Measurements from ENCODE around the gene RTBDN. TPM values are rescaled to one million over a fixed set of nuclear protein-coding genes. Genes with fewer than 3 reads are reported as not detected.
"Not testable (repeated sequence)": the region's sequence is repeated elsewhere in the genome, so short reads cannot be mapped to it uniquely, and the experiment has no call there.

Gene RTBDN
- total and polyA plus RNA-seq, 3 experiments from 2014 or later = not detected

DNA sequence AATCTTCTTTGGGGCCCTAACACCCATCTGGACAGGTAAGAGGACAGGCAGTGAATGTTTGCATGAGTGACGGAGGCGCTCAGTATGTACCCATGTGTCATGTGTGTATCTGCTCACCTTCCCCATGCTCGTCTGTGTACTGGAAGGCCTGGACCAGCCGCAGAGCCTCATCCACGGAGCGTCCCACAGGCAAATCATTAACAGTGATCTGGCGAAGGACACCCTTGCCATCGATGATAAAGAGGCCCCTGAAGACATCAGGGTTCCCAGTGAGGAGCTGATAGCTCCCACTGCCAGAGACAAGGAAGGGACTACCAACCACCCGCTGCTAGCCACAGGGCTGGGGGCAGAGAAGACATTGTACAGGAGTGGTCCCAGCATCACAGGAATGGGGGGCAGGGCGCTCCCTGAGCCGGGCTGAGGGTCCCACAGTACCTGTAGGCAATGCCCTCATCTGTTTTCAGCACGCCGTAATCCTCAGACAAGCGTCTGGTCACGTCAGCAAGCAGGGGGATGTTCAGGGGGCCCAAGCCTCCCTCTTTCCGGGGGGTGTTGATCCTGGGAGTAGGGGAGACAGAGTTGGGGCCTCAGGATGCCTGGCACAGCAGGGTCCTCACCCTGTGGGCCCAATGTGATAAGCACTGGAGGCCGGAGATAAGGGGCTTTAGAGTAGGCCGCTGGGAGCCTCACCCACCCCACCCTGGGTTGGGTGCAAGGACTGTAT lies 34.5 kb downstream of the RTBDN start:
- Histone ChIP-seq H3K4me3 (ENCODE audit: low read length) (no peak overlapping the region), H3K27ac (ENCODE audit: low read depth, low read length) (peak overlapping the region; percentile 6), H3K4me1 (ENCODE audit: insufficient read depth, low read length) (peaks cover 35% of the 10 kb centered on the region), H3K27me3 (ENCODE audit: insufficient read depth, low read length, poor library complexity, severe bottlenecking) (no peaks in the 10 kb centered on the region), H3K36me3 (ENCODE audit: insufficient read depth, low read length) (peaks cover 8% of the 10 kb centered on the region), H3K9me3 (ENCODE audit: low read length) (no peaks in the 10 kb centered on the region)
- H3K27ac Mint-ChIP-seq = peak overlapping the region in 3 of 8 donors; percentile 22 to 70 (median 38)
- H3K36me3 Mint-ChIP-seq = peaks cover 0 to 17% (median 4%) of the 10 kb centered on the region in 3 donors
- no peak for DNase-seq
- peaks cover 0 to 4% of the 10 kb centered on the region in 2 donors for H3K27me3 Mint-ChIP-seq
- peak overlapping the region; percentile 8 to 93 (median 86) for H3K4me3 Mint-ChIP-seq
- H3K9me3 Mint-ChIP-seq = no peaks in the 10 kb centered on the region
- ChIA-PET POLR2A (interaction anchor here (0.6 to 1.2 kb wide), 3 partner anchors 7 to 241 kb away, joined by 3 to 5 read pairs (median 4); no protein-coding TSS in a partner anchor), CTCF (interaction anchor here (0.8 to 13.7 kb wide), 5 partner anchors 23 to 124 kb away, joined by 3 to 483 read pairs (median 18); partner anchors contain the start of gene HOOK2)
- H3K4me1 Mint-ChIP-seq = peaks cover 25 to 41% (median 33%) of the 10 kb centered on the region in 3 donors

GRCh38 chr19:12797607-12798006 lies 36.8 kb downstream of the RTBDN start:
- not testable (repeated sequence) for H3K36me3 ChIP-seq (ENCODE audit: insufficient read depth, low read length); H3K27ac ChIP-seq (ENCODE audit: low read depth, low read length); H3K27me3 ChIP-seq (ENCODE audit: insufficient read depth, low read length, poor library complexity, severe bottlenecking); H3K4me3 ChIP-seq (ENCODE audit: low read length); DNase-seq; H3K9me3 ChIP-seq (ENCODE audit: low read length); H3K9me3 Mint-ChIP-seq
- Mint-ChIP-seq H3K36me3 (peaks cover 0 to 24% (median 6%) of the 10 kb centered on the region in 3 donors), H3K27ac (peak overlapping the region in 2 of 8 donors; percentile 21 to 27), H3K27me3 (peaks cover 0 to 19% of the 10 kb centered on the region in 2 donors), H3K4me3 (peak overlapping the region in 2 of 7 donors; percentile 30 to 77), H3K4me1 (peaks cover 33 to 50% (median 44%) of the 10 kb centered on the region in 3 donors)
- CTCF ChIA-PET = interaction anchor here (0.6 to 13.7 kb wide), 4 partner anchors 21 to 55 kb away, joined by 4 to 483 read pairs (median 174); partner anchors contain the start of gene HOOK2
- H3K4me1 ChIP-seq (ENCODE audit: insufficient read depth, low read length) = peaks cover 45% of the 10 kb centered on the region
- POLR2A ChIA-PET = interaction anchor here (7.5 kb wide), 1 partner anchor 20 kb away, joined by 167 read pairs; no protein-coding TSS in a partner anchor

DNA sequence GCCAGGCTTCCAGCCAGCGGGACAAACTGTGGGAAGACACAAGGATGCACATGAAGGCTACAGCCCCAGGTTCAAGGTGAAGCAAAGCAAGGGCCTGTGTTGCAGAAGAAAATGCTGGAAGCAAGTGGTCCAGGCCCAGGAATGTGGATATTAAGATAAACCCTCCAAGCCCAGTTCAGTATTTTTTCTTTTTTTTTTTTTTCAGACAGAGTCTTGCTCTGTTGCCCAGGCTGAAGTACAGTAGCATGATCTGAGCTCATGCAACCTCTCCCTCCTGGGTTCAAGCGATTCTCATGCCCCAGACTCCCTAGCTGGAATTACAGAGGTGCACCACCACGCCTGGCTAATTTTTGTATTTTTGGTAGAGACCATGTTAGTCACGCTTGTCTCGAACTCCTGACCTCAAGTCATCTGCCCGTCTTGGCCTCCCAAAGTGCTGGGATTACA lies 37.2 kb downstream of the RTBDN start:
- H3K36me3 Mint-ChIP-seq = peaks cover 0 to 26% (median 6%) of the 10 kb centered on the region in 3 donors
- CTCF ChIA-PET = interaction anchor here (0.6 to 13.7 kb wide), 6 partner anchors 10 to 83 kb away, joined by 3 to 483 read pairs (median 16); partner anchors contain the start of gene HOOK2
- peaks cover 29 to 46% (median 39%) of the 10 kb centered on the region in 3 donors for H3K4me1 Mint-ChIP-seq
- peaks cover 0 to 21% of the 10 kb centered on the region in 2 donors for H3K27me3 Mint-ChIP-seq
- Histone ChIP-seq H3K4me1 (ENCODE audit: insufficient read depth, low read length) (peaks cover 42% of the 10 kb centered on the region), H3K36me3 (ENCODE audit: insufficient read depth, low read length) (peaks cover 11% of the 10 kb centered on the region), H3K27ac (ENCODE audit: low read depth, low read length) (peak overlapping the region; percentile 13), H3K4me3 (ENCODE audit: low read length) (no peak overlapping the region), H3K9me3 (ENCODE audit: low read length) (no peaks in the 10 kb centered on the region), H3K27me3 (ENCODE audit: insufficient read depth, low read length, poor library complexity, severe bottlenecking) (no peaks in the 10 kb centered on the region)
- peaks cover 0 to 4% (median 2%) of the 10 kb centered on the region in 5 donors for H3K9me3 Mint-ChIP-seq
- POLR2A ChIA-PET = interaction anchor here (7.5 kb wide), 1 partner anchor 20 kb away, joined by 167 read pairs; no protein-coding TSS in a partner anchor
- DNase-seq = no peak
- H3K4me3 Mint-ChIP-seq = no peak overlapping the region
- H3K27ac Mint-ChIP-seq = peak overlapping the region in 3 of 8 donors; percentile 46 to 92 (median 70)

DNA sequence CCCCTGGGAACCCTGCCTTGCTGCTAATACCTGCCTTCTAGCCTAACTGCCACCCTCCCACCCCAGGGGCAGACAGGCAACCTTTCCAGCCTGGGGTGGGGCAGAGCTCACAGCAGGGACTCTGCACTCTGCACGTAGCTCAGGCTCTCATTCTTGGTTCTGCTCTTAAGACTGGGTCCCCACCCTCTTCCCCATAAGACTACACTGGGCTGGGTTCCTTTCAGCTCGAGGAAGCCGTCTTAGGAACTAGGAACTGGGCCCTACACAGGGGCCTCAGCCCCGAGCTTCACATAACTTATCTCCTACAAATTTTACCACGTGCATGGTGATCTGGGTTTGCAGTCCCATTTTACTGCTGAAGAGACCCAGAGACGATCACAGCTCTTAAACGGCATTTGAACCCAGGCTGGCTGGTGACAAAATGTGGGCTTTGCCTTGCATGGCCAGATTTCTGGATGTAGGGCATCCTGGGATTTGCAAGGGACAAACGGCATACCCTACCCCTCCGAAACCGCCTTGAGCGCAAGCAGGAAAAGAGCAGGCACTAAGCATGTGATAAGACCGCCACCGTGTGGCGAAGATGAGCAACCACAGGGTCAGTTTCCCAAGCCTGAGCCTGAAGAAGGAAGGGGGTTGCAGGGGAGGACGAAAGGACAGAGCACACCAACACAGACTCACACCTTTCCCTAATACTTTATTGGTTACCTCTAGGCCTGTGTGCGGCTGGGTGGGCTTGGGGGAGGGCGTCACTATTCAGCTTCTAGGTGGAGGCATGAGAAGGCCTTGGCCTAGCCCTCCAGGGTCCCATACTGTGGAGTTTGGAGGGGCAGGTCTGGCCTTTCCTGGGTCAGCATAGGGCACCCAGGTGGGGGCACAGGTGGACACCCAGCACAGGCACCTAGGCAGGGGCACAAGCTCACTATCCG lies 38.0 kb downstream of the RTBDN start:
- Mint-ChIP-seq H3K27ac (peak overlapping the region; percentile 82 to 96 (median 93)), H3K4me3 (peak overlapping the region; percentile 77 to 85 (median 83)), H3K36me3 (peaks cover 0 to 29% (median 6%) of the 10 kb centered on the region in 3 donors), H3K9me3 (peaks cover 0 to 4% (median 2%) of the 10 kb centered on the region in 5 donors), H3K4me1 (peaks cover 28 to 42% (median 38%) of the 10 kb centered on the region in 3 donors), H3K27me3 (peaks cover 0 to 25% of the 10 kb centered on the region in 2 donors)
- H3K36me3 ChIP-seq (ENCODE audit: insufficient read depth, low read length) = peaks cover 11% of the 10 kb centered on the region
- ChIA-PET CTCF (interaction anchor here (0.6 to 13.7 kb wide), 18 partner anchors 9 to 128 kb away, joined by 3 to 483 read pairs (median 4); partner anchors contain the start of genes GCDH, GET3, HOOK2 and RNASEH2A), POLR2A (interaction anchor here (0.8 to 7.5 kb wide), 6 partner anchors 10 to 36 kb away, joined by 3 to 167 read pairs (median 6); partner anchors contain the start of gene RNASEH2A)
- peaks cover 39% of the 10 kb centered on the region for H3K4me1 ChIP-seq (ENCODE audit: insufficient read depth, low read length)
- H3K9me3 ChIP-seq (ENCODE audit: low read length) = no peaks in the 10 kb centered on the region
- no peaks in the 10 kb centered on the region for H3K27me3 ChIP-seq (ENCODE audit: insufficient read depth, low read length, poor library complexity, severe bottlenecking)
- peak; percentile 57 to 82 (median 74) for DNase-seq
- peak overlapping the region; percentile 39 for H3K27ac ChIP-seq (ENCODE audit: low read depth, low read length)
- peak overlapping the region; percentile 56 for H3K4me3 ChIP-seq (ENCODE audit: low read length)

DNA sequence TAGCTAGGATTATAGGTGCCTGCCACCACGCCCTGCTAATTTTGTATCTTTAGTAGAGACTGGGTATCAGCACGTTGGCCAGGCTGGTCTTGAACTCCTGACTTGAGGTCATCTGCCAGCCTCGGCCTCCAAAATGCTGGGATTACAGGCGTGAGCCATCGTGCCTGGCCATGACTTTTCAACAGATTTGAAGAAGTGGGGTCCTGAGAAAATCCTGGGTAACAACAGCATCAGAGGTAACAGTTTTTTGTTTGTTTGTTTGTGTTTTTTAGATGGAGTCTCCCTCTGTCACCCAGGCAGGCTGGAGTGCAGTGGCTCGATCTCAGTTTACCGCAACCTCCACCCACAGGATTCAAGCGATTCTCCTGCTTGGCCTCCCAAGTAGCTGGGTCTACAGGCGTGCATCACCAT lies 39.4 kb downstream of the RTBDN start:
- Mint-ChIP-seq H3K4me1 (peaks cover 30 to 39% (median 37%) of the 10 kb centered on the region in 3 donors), H3K27ac (peak overlapping the region; percentile 91 to 99 (median 96)), H3K4me3 (peak overlapping the region in 6 of 7 donors; percentile 78 to 100 (median 84)), H3K36me3 (peaks cover 0 to 31% (median 6%) of the 10 kb centered on the region in 3 donors), H3K9me3 (peaks cover 0 to 4% (median 2%) of the 10 kb centered on the region in 5 donors), H3K27me3 (peaks cover 0 to 31% of the 10 kb centered on the region in 2 donors)
- ChIA-PET POLR2A (interaction anchor here (0.6 to 7.5 kb wide), 6 partner anchors 13 to 1832 kb away, joined by 3 to 167 read pairs (median 8); no protein-coding TSS in a partner anchor), CTCF (interaction anchor here (1.5 to 13.7 kb wide), 5 partner anchors 18 to 119 kb away, joined by 3 to 483 read pairs (median 23); partner anchors contain the start of gene HOOK2)
- Histone ChIP-seq H3K27ac (ENCODE audit: low read depth, low read length) (peak overlapping the region; percentile 99), H3K27me3 (ENCODE audit: insufficient read depth, low read length, poor library complexity, severe bottlenecking) (no peaks in the 10 kb centered on the region), H3K4me1 (ENCODE audit: insufficient read depth, low read length) (peaks cover 33% of the 10 kb centered on the region), H3K4me3 (ENCODE audit: low read length) (no peak overlapping the region), H3K9me3 (ENCODE audit: low read length) (no peaks in the 10 kb centered on the region), H3K36me3 (ENCODE audit: insufficient read depth, low read length) (peaks cover 7% of the 10 kb centered on the region)
- no peak for DNase-seq

GRCh38 chr19:12794196-12794941 lies 40.0 kb downstream of the RTBDN start:
- Histone ChIP-seq H3K27me3 (ENCODE audit: insufficient read depth, low read length, poor library complexity, severe bottlenecking) (no peaks in the 10 kb centered on the region), H3K4me1 (ENCODE audit: insufficient read depth, low read length) (peaks cover 34% of the 10 kb centered on the region), H3K9me3 (ENCODE audit: low read length) (no peaks in the 10 kb centered on the region), H3K27ac (ENCODE audit: low read depth, low read length) (peak overlapping the region; percentile 99), H3K4me3 (ENCODE audit: low read length) (peak overlapping the region; percentile 55), H3K36me3 (ENCODE audit: insufficient read depth, low read length) (peaks cover 4% of the 10 kb centered on the region)
- peak overlapping the region; percentile 78 to 100 (median 82) for H3K4me3 Mint-ChIP-seq
- peak in 1 of 5 donors; percentile 54 for DNase-seq
- peaks cover 0 to 31% of the 10 kb centered on the region in 2 donors for H3K27me3 Mint-ChIP-seq
- ChIA-PET POLR2A (interaction anchor here (0.6 to 7.5 kb wide), 6 partner anchors 12 to 1831 kb away, joined by 3 to 167 read pairs (median 3); no protein-coding TSS in a partner anchor), CTCF (interaction anchor here (2.3 to 13.7 kb wide), 3 partner anchors 18 to 118 kb away, joined by 6 to 483 read pairs (median 326); partner anchors contain the start of gene HOOK2)
- peaks cover 0 to 26% (median 6%) of the 10 kb centered on the region in 3 donors for H3K36me3 Mint-ChIP-seq
- H3K4me1 Mint-ChIP-seq = peaks cover 30 to 36% (median 34%) of the 10 kb centered on the region in 3 donors
- H3K9me3 Mint-ChIP-seq = peaks cover 0 to 4% (median 2%) of the 10 kb centered on the region in 5 donors
- peak overlapping the region; percentile 91 to 99 (median 96) for H3K27ac Mint-ChIP-seq

All from CD8-positive, alpha-beta memory T cell (primary cell).